ENCODE results near the gene RPS6KA3.

DNA sequence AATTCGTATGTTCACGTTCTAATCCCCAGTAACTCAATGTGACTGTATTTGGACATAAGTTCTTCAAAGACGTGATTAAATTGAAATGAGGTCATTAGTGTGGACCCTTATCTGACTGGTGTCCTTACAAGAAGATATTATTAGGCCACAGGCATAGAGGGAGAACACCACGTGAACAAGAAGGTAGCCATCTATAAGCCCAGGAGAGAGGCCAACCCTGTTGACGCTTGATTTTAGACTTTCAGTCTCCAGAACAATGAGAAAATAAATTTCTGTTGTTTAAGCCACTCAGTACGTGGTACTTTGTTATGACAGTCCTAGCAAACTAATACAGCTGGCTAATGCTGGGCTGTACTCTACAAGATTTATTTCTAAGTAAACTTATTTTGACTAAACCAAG is 123.6 kb downstream of the RPS6KA3 start:
- TF ChIP-seq, protein P1, sequence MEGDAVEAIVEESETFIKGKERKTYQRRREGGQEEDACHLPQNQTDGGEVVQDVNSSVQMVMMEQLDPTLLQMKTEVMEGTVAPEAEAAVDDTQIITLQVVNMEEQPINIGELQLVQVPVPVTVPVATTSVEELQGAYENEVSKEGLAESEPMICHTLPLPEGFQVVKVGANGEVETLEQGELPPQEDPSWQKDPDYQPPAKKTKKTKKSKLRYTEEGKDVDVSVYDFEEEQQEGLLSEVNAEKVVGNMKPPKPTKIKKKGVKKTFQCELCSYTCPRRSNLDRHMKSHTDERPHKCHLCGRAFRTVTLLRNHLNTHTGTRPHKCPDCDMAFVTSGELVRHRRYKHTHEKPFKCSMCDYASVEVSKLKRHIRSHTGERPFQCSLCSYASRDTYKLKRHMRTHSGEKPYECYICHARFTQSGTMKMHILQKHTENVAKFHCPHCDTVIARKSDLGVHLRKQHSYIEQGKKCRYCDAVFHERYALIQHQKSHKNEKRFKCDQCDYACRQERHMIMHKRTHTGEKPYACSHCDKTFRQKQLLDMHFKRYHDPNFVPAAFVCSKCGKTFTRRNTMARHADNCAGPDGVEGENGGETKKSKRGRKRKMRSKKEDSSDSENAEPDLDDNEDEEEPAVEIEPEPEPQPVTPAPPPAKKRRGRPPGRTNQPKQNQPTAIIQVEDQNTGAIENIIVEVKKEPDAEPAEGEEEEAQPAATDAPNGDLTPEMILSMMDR (IDR thresholded peaks at IDR 0.05): no peak
- no peak for TF ChIP-seq POLR2A (IDR thresholded peaks at IDR 0.05)
